ENCODE results near the gene TFF1.

Gene TFF1

DNA sequence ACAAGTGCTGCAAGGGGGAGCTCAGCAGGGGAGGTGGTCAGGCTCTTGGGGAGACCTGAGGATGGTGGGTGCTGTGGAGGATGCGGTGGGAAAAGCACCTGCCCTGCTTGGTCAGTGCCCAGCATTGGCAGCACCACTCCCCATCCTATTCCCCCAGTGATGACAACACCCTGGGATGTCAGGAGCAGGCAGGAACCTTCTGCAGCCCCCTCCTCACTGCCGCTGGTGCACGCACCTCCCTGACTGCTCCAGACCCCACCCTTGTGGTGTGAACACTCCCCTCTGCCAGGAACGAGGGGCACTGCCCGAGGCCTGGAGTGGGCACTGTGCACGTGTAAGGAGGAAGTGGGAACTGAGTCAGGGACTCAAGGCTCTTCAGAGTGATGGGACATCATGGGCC is 17.0 kb upstream of the TFF1 start:
- H3K4me3 ChIP-seq (ENCODE audit: low read depth, low read length): no peak overlapping the region

DNA sequence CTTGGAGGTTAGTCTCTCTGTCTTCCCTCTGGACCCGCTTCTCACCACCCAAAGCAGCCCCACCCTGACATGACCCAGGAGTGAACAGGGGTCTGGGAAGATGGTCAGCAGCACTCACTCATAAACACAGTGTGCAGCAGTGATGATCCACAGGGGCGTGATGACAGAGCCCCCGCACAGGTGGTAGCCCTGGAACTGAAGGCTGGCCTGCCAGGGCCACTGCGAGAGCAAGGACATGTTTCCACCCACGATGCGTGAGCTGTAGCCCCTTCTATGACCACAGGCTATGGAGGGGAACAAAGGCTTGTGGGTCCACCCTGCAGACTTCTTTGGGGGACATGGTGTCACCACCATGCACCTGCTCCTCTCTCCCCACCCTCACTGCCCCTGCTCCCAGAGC is 16.6 kb upstream of the TFF1 start:
- no peak overlapping the region for H3K4me3 ChIP-seq (ENCODE audit: low read depth, low read length)

DNA sequence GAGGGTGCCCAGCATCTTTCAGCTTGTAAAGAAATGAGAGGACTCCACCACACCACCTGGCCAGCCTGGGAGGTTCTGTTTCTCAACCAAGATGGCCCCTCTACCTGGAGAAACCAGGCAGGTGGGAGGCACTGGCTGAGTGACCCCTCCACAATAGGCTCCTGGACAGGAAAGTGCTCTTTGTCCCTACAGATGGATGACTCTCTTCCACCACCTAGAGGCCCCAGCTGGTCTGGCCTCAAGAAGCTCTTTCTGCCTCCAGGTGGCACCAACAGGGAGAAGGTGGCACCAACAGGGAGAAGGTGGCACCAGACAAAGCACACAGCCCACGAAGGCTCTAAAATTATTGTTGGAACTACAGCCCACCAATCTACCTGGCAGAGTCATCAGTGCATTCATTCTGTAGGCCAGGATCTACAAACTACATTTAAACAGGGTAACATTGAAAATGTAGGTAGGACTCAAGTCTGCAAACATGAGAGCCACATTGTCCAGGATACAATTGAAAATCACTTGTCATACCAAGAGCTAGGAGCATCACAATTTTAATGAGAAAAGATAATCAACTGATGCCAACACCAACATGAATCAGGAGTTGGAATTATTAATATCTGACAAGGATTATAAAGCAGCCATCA is 15.1 kb upstream of the TFF1 start:
- no peak overlapping the region for H3K4me3 ChIP-seq (ENCODE audit: low read depth, low read length)

GRCh38 chr21:42379426-42380215 is 13.3 kb upstream of the TFF1 start:
- no peak overlapping the region for H3K4me3 ChIP-seq (ENCODE audit: low read depth, low read length)

DNA sequence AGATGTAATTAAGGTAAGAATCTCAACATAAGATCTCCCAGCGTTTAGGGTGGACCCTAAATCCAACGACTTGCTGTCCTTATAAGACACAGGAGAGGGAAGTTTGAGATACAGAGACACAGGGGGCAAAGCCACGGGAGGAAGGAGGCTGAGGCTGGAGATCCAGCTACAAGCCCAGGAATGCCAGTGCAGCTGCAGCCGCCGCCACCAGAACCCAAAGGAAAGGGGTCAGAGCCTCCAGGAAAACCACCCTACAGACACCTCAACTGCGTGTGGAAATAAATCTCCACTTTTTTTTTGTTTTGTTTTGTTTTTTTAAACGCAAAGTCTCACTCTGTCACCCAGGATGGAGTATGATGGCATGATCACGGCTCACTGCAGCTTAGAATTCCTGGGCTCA is 12.1 kb upstream of the TFF1 start:
- no peak overlapping the region for H3K4me3 ChIP-seq (ENCODE audit: low read depth, low read length)

- H3K4me3 ChIP-seq (ENCODE audit: low read depth, low read length): no peak overlapping the region
Observed at GRCh38 chr21:42377951-42378340, 11.6 kb upstream of the TFF1 start.

GRCh38 chr21:42377211-42377950 is 11.0 kb upstream of the TFF1 start:
- H3K4me3 ChIP-seq (ENCODE audit: low read depth, low read length): no peak overlapping the region

DNA sequence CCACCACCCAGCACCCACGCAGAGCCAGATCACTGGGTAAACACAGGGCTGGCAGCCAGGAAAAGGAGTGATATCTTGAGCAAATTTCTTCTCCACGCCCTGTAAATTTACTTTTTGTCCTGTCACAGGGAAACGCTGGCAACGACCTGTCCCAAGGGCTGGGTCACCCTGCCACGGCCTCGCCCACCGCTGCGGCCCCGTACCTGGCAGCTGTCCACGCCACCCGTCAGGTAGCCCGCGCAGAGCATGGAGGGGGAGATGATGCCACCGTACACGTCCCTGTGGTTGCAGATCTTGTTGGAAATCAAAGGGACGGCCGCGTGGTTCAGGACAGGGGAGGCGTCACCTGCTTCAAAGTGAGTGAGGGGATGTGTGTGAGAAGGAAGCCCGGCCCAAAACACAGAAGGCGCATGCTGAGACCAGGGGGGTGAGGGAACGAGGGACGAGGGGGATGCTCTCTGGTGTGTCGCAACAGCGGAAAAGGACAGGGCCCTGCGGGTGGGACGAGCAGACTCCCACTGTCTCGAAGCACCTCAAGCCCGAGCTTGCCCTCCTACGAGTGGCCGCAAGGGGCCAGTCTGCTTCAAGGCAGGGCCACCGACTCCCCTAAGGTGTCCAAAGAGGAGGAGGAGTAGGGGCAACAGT is 10.1 kb upstream of the TFF1 start:
- H3K4me3 ChIP-seq (ENCODE audit: low read depth, low read length): no peak overlapping the region

- H3K4me3 ChIP-seq (ENCODE audit: low read depth, low read length): no peak overlapping the region
Observed at GRCh38 chr21:42375966-42376337, 9.6 kb upstream of the TFF1 start.

GRCh38 chr21:42375506-42375905 is 9.2 kb upstream of the TFF1 start:
- no peak overlapping the region for H3K4me3 ChIP-seq (ENCODE audit: low read depth, low read length)

- H3K4me3 ChIP-seq (ENCODE audit: low read depth, low read length): no peak overlapping the region
Observed at GRCh38 chr21:42374864-42375499, 8.6 kb upstream of the TFF1 start.

DNA sequence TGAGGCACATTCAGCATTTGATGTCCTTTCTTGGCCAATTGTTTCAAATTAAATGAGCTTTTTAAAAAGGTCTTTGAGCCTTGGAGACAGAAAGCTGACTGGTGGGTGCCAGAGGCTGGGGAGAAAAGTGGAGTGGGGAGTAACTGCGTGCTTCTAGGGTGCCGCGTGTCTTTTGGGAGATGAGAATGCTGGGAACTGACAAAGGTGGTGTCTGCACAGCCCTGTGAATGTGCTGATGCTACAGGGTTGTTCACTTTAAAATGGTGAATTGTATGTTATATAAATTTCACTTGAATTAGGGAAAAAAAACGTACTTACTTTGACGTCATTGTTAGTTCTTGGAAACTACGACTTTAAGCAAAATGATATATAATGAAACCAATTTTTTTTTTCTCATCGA is 8.1 kb upstream of the TFF1 start:
- no peak overlapping the region for H3K4me3 ChIP-seq (ENCODE audit: low read depth, low read length)

GRCh38 chr21:42373908-42374455 is 7.6 kb upstream of the TFF1 start:
- H3K4me3 ChIP-seq (ENCODE audit: low read depth, low read length): no peak overlapping the region

- H3K4me3 ChIP-seq (ENCODE audit: low read depth, low read length): no peak overlapping the region
Observed at GRCh38 chr21:42373196-42373907, 7.0 kb upstream of the TFF1 start.

- H3K4me3 ChIP-seq (ENCODE audit: low read depth, low read length): no peak overlapping the region
Observed at GRCh38 chr21:42370894-42371654, 4.7 kb upstream of the TFF1 start.

- H3K4me3 ChIP-seq (ENCODE audit: low read depth, low read length): no peak overlapping the region
Observed at GRCh38 chr21:42369821-42370220, 3.5 kb upstream of the TFF1 start.

DNA sequence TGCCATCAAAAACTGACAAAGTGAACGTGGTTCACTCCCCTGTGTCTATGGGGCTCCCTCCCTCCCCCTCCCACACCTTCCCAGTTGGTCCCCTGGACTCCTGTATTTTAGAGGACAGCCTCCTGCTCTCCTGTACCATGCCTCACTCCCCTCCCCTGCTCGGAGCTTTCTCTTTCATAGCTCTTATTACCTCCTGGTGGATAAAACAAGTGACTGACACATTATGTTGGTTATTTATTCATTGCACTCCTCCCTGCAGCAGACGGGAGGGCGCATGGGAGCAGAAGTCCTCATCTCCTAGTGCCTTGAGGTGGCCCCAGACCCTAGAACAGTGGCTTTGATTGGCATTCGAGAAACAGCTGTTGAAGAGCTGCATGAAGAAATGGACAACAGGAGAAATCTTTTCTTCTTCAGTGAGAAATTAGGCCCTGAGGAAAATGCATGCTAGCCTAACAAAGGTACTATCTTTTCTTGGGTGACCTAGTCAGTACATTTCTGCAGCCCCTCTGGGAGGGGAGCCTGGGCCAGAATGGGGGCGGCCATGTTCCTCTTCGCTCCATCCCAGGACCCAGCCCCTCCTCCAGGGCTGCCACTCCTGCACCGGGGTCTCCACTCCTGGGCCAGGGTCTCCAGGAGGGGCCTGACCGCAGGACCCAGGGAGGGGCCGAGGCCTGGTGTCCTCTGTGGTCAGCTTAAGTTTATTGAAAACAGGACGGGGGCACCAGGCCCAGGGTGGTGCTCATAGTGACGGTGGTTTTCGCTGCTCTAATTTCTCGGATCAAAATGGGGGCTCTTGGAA is 1.2 kb upstream of the TFF1 start:
- no peak overlapping the region for H3K4me3 ChIP-seq (ENCODE audit: low read depth, low read length)

DNA sequence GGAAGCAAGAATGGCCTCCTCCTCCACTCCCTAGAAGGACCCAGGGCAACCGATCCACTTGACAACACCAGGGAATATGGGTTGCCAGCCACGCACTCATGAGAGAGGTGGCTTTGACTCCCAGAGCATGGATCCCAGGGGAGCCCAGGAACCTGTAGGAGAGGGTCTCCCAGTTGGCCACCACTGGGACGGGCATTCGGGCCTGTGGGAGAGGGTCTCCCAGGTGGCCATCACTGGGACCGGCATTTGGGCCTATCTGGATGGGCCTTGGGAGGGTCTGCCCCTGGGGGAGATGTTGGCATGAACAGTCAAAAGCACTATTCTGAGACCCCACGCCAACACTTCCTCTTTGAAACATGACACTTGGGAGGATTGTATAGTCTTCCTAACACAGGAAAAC is 565 bp downstream of the TFF1 start:
- H3K4me3 ChIP-seq (ENCODE audit: low read depth, low read length): no peak overlapping the region
